Fibroblast of skin of abdomen (primary cell): ENCODE results near the gene FAM50A.

Source experiments
- DNase-seq: peaks from one replicate; pipeline ENCODE4 v3.0.0-alpha.2; 2013

Gene FAM50A

DNA sequence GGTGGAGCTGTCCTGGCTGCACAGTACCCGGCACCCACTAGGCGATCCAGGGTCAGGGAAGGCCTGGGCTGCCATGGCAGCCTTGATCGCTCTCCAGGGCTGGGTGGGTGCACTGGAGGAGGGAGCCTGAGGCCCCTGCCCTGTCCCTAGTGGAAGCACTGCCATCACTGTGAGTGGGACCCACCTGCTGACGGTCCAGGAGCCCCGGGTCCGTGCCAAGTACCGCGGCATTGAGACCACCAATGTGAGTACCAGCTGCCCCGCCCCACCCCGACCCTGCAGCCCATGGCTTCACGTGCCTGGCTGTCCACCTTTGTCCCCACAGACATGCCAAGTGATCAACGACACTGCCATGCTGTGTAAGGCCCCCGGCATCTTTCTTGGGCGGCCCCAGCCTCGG is 23.0 kb downstream of the FAM50A start:
- DNase-seq = no peak

DNA sequence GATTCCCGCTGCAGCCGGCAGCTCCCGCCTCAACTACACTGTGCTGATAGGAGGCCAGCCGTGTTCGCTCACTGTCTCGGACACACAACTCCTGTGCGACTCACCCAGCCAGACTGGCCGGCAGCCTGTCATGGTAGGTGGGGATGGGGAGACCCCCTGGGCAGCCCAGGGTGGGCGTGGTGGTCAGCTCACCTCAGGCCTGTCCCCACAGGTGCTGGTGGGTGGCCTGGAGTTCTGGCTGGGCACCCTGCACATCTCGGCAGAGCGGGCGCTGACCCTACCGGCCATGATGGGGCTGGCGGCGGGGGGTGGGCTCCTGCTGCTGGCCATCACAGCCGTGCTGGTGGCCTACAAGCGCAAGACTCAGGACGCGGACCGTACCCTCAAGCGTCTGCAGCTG is 23.6 kb downstream of the FAM50A start:
- DNase-seq = no peak

DNA sequence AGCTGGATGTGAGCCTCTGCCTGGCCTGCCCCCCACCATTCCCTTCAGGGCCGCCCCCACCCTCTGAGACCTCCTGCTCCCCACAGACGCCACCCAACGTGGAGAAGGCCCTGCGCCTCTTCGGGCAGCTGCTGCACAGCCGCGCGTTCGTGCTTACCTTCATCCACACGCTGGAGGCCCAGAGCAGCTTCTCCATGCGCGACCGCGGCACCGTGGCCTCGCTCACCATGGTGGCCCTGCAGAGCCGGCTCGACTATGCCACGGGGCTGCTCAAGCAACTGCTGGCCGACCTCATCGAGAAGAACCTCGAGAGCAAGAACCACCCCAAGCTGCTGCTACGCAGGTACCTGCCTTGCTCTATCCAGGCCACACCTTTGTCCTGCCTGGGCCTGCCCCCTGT is 24.3 kb downstream of the FAM50A start:
- no peak for DNase-seq

DNA sequence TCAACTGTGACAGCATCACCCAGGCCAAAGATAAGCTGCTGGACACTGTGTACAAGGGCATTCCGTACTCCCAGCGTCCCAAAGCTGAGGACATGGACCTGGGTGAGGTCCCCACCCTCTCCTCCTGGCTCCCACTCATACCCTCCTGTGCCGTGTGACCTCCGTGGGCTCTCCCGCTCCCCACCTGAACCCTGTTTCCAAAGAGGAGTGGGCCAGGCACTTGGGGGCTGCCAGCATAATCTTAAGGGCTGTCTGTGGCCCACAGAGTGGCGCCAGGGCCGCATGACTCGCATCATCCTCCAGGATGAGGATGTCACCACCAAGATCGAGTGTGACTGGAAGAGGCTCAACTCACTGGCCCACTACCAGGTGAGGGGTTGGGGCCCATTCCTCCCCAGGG is 25.2 kb downstream of the FAM50A start:
- no peak for DNase-seq

DNA sequence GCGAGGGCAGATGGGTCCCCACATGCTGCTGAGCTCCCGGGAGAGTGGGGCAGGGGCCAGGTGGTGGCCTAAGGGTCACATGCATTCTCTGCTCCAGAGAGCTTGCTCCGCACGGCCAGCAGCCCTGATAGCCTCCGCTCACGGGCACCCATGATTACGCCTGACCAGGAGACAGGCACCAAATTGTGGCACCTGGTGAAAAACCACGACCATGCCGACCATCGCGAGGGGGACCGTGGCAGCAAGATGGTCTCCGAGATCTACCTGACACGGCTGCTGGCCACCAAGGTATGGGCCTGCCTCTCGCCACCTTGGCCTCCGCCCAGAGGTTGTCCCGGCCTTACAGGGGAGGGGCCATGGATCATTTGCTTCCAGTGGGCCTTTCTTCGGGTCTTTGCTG is 25.9 kb downstream of the FAM50A start:
- DNase-seq = no peak

DNA sequence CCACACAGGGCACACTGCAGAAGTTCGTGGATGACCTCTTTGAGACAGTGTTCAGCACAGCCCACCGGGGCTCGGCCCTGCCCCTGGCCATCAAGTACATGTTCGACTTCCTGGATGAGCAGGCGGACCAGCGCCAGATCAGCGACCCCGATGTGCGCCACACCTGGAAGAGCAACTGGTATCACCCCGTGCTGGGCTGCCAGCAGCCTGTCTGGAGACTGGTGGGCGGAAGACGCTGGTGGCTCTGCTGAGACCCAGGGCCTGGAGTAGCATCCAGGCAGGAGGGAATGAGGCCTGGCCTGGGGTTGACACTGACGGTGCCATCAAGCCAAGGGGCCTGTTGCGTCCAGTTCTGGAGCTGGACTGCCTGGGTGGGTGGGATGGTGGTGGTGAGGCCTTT is 26.5 kb downstream of the FAM50A start:
- DNase-seq = no peak

DNA sequence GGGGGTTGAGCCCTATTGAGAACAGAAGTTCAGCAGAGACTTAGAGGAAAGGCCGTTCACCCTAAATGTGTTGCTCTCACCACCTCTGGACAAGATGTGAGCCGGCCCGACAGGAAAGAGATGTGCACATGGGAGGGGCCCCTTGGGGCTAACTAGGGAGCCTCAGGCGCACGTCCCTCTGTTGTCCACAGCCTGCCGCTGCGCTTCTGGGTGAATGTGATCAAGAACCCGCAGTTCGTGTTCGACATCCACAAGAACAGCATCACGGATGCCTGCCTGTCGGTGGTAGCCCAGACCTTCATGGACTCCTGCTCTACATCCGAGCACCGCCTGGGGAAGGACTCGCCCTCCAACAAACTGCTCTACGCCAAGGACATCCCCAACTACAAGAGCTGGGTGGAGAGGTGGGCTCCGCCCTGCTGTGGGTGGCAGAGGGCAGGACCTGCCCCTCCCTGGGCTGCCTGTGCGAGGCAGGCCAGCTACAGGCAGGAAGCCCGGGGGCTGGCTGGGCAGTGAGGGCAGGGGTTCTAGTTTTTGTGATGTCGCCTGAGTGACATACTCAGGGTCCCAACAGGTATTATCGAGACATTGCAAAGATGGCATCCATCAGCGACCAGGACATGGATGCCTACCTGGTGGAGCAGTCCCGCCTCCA is 27.1 kb downstream of the FAM50A start:
- no peak for DNase-seq

DNA sequence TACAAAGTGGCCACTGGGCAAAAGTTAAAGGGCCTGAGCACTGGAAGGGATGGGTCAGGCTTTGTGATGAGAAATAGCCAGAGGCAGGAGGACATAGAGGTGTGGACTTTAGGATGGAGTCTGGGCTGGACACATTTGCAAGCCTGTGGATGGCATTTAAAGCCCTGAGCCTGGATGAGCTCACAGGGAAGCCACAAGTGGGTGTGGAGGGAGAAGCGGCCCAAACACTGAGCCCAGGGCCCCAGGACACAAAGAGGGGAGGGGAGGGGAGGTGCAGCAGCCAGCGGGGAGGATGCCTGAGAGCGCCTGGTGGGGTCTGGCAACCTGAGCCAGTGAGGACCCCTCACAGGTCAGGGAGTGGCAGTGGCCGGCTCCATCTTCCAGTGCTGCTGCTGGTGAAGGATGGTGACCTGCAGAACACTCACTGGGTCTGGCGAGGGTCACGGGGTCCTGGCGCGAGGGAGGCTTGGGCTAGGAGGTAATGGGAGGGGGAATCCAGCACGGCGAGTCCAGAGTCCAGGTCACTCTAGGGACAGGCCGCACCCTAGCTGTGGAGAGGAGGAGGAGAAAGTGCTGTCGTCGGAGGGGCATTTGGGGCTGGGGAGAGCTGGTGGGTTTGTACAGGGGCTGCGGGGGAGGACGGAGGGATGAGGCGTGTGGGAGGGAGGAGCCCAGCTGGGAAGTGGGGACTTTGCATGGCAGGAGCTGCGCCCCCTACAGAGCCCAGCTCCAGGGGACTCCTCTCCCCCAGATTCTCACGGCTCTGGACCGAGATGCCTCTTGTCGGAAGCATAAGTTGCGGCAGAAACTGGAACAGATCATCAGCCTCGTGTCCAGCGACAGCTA is 28.1 kb downstream of the FAM50A start:
- no peak for DNase-seq

DNA sequence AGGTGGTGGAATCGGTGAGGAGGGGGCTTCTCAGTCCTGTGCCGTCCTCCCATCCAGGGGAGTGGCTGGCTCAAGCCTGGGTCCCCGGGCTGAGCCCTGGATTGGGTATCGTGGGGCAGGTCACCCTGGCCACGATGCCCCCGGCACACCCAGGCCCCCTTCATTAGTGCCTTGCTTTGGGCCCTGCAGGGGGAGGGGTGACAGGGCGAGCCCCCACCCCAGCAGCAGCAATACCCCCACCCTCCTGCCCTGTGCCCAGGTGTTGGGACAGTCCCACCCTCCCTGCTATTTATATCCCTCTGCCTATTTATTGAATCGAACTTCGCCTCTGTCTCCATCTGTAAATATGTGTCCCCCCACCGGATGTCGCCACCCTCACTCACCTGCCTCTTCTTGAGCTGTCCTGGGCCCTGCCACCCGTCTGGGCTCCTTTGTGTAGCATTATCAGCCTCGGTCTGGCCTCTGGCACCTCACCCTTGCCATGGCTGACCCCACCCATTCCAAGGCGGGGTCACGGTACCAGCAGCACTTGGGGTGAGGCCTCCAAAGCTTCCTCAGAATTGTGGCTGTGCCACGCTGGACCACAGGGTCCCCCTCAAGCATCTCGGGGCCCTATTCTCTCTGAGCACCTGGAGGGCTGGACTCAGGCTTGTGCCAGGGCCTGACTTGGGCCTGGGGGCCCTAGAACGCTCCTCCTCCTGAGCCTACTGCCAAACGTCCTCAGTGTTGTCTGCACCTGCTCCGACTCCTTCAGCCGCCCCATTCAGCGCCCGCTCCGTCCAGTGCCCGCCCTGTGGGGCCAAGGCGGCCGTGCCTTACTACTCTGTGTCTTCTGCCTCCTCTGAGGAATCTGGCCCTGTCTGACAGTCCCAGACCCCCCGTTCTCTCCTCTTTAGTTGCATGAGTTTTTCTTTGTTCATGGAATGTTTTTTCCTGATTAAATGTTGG is 29.0 kb downstream of the FAM50A start:
- DNase-seq = no peak

DNA sequence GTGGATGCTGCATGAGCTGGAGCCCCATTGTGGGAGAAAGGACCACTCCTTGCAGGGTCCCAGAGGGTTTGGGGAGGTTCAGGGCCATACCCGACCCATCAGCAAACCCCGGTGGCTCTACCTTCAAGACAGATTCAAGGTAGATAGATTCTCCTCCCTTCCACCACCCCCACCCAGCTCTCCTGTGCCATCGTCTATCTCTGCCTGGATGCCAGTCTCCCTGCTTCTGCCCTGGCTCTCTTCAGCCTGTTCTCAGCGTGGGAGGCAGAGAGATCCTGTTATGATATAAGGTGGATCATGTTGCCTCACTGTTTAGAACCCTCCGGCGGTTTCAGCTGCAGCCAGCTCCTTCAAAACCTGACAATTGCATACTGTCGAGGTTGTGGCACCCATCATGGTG is 29.7 kb downstream of the FAM50A start:
- no peak for DNase-seq

DNA sequence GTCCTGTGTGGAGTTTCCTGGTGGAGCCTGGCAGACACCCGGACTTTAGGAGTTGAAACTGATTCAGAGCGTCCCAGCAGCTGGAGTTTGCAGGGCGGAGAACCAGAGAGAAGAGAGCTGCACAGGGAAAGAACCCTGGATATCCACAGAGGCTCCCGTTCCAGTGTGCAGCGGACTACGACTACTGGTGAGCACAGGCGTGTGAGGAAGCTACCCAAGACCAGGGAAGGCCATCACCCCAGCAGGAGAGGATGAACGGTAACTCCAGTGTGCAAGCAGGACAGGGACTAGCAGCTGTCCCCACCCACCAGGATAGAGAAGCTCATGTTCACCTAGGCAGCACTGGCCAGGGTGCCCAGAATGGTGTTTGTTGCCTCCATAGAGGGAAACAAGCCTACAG is 32.9 kb downstream of the FAM50A start:
- DNase-seq = no peak

DNA sequence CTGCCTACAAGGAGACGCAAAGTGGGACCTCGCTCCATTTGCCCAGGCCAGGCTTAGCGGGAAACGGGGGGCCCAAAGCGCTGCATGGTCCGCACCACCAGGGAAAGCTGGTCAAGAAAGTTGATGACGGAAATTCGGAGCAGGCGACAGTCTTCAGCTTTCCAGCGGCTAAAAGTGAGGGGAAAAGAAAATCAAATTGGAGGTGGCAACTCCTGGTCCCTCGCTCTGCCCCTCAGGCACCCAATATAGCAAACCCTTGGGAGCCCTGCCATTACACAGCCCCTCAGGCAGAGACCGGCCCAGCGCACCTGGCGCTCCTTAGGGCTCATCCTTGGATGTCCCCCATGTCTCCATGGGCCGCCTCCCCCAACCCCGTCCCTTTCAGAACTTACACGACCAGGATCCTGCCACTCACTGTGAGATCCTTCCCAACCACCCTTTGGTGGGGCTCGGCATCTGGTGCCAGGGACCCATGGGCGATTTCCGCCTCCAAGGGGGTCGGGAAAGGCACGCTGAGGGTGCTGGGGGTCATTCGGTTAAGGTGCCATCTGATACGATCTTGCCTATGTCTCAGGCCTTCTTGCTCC is 34.0 kb downstream of the FAM50A start:
- DNase-seq = no peak

DNA sequence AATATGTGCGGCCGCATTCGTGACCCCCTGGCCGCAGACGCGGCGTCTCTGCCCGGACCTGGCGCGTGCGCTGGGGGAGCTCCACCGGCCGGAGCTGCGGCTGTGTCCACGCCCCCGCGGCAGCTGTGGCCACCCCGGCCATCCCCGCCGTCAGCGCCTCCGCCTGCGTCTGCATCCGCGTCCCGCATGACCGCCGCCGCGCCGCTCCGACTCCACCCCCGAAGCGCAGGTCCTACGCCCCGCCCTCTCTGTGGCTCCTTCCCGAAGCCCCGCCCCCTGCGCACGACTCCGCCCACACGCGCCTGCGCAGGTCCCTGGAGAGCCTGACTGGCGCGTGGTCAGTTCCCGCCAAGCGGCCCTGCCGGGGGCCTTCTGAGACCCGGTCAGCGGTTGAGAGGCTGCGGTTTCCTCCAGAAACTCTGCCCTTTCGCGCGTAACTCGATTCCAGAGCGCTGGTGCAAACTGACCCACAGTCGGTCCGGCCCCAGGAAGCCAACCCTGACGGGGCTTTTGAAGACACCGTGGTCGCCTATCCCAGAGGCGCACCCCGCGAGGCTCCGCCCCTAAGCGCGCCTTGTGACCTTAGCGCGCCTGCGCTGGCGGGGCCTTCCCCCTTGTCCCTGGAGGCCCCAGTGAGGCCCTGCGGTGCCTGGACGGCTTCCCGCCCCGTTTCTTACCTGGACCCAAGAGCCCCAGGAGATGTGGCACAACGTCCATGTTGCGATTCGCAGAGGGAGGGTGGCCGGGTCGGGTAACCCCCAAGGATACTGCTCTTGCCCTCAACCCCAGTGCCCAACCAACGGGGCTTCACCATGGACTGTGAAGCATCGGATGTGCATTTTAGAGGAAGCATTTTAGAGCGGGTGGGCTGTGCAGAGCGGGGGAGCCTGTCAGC is 35.0 kb downstream of the FAM50A start, which contains the start of gene LAGE3:
Gene LAGE3, minus strand, starts transcription at position 554 of the 895 bp plus-strand sequence. Its CDS starts 366 bp downstream, at position 188.
- peak; percentile 86 for DNase-seq

DNA sequence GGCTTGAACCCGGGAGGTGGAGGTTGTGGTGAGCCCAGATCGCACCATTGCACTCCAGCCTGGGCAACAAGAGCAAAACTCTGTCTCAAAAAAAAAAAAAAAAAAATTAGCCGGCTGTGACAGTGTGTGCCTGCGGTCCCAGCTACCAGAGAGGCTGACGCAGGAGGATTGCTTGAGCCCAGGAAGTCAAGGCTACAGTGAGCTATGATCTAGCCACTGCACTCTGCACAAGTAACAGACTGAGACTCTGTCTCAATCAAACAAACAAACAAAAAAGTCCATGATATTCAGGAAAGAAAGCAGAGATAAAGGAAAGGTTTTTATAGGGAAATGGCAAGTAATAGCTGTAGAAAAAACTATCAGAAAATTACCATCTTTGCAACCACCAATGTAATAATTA is 37.3 kb downstream of the FAM50A start:
- no peak for DNase-seq

DNA sequence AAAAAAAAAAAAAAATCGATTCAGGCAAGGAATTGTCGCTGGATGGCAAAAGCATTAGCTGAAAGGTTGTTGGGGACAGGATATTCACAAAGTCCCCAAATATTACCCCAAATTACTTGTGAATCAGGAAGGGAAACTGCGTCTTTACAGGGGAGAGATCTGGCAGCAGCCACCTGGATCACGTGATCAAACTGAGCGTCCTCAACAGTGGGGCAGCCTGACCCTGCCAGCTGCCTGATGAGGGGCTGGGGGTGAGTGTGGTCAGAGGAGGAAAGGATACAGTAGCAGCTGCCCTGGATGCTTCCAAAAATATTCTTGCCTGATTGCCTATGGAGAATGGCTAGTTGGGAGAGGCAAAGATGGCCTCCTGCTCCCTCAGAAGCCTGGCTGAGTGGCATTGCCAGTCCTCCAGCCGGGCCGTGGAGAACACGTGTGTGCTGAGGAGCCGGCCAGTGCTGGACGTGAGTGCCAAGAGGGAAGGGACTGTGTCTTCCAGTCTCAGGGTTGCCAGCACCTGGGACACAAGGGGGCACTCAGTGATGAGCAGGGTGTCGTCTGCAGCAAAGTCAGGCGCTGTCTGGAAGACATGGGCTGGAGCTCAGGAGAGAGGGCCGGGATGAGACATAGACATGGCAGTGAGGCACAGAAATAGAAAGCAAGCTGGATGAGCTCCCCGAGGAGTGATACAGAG is 38.1 kb downstream of the FAM50A start:
- no peak for DNase-seq

DNA sequence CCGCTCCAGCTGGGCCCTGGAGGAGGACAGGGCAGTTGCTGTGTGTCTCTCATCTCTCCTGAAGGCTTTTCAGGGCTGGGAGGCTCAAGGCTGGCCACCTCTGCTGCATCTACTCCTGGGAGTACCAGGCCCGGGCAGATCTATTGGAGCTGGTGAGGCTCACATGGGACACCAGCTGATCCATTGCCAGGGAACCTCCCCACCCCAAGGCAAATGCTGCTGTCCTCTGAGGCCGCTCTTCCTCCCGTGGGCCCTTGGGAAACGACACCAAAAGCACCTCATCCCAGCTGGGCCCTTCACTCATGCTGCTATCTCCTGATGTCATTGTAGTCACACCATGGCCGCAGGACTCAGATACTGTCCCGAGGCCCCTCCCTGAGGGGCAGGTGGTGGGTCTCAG is 38.8 kb downstream of the FAM50A start:
- DNase-seq = no peak

DNA sequence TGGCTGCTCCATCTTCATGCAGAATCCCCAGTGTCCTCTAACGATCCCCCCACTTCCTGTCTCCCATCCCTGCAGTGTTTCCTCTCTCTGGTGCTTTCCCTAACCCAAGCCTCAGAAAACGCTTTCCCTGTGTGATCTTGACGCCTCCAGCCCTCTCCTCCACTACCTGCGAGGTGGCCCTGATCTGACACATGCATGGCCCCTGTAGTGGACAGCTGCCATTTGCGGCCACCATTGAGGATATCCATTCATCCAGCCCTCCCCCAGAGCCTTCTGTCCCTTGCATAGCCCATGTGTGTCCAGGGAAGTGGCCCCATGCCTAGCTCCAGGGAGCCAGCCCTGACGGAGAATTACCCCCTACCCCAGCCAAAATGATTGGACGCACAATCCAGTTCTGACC is 39.4 kb downstream of the FAM50A start:
- DNase-seq = no peak

DNA sequence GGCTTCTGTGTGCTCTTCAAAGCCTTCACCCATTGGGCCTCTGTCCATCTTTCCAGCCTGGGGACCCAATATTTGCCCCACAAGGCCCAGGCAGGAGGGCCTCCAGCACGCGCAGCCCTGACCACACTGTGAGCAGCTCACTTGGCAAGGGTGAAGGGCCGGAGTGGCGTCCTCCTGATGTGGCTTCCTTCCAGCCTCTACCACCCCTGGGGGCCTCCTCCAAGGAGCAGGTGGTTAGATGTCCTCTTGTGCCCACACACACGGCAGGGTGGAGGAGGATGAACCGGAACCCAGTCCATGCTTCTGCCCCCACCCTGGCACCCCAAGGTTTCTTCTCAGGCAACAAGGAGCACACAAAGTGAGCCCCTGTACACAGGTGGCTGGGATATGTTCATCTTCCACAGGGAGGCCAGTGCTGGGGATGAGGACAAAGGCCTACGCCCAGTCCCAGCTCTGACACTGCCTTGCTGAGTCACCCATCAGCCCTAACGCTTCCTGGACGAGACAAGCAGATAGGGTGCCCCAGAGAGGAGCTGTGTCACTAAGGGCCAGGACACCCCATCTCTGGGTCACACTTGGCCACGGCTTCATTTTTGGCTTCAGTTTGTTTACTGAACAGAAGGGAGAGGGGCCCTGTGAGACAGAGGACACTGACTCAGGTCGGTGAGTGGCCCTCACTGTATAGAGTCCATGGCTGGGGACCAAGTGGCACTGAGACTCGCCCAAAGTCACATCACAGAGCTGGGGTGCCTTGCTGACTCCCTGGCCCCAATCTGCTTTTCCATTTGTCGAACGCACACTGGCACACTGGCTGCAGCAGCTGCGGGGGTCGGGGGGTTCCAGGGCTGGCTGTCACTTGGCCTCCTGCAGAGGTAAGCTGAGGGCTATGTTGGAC is 40.6 kb downstream of the FAM50A start:
- no peak for DNase-seq

DNA sequence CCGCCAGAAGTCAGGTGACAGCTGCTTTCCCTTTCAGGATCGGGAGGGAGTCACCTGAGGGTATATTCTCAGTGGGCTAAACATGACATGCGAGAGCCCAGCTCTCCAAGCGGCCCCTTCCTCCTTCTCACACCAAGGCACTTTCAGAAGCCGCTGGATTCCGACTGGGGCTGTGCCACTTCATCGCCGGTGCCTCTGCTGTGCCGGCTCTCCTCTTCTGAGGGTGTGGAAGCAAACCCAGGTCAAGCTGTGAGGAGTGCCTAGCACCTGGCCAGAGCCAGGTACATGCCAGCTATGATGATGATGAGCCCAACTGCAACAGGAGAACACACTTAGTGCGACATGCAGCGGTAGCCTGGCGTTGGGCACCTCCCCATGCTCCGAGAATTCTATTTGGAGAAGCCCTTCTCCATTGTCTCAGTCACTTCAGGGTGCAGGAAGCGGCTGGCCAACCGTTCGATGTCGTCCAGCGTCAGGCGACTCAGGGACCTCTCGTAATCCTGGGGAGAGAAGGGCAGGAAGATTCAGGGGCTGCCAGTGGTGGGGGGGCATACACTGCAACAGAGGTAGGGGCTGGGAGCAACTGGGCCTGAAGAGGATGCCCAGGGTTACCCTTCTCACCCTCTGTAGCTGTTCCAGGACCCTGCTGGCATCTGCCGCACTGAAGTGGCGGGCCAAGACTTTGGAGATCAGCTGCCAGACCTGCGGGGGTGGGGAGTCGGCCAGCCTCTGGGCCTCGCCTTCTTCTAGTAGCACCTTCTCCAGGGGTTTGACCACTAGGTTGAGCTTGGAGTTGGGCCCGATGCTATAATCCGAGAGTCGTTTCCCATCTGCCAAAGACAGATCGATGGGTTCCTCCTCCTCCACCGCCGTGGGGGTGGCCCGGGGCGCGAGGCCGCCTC is 41.5 kb downstream of the FAM50A start:
- no peak for DNase-seq
